Neuron (in vitro differentiated cells): Measurements from ENCODE around the gene KCNIP3.

ENCODE experiments used
- H2AFZ ChIP-seq: one replicate; pipeline ENCODE4 v1.6.1; 2013; ENCODE audit warnings: low read depth, mild to moderate bottlenecking, inconsistent platforms, low read length, moderate library complexity
- H3K27me3 ChIP-seq: one replicate; pipeline ENCODE4 v1.6.1; 2013; ENCODE audit warnings: low read length; ENCODE audit not compliant: insufficient read depth
- H3K36me3 ChIP-seq: one replicate; pipeline ENCODE4 v1.6.1; 2013; ENCODE audit warnings: low read length; ENCODE audit not compliant: insufficient read depth
- H3K4me1 ChIP-seq: one replicate; pipeline ENCODE4 v1.6.1; 2013; ENCODE audit warnings: low read length; ENCODE audit not compliant: insufficient read depth
- H3K4me3 ChIP-seq: 2 replicates; pipeline ENCODE4 v1.5.1; 2013; ENCODE audit warnings: mild to moderate bottlenecking, low read length, moderate library complexity
- H3K9me3 ChIP-seq: one replicate; pipeline ENCODE4 v1.6.1; 2013; ENCODE audit warnings: low read length

The KCNIP3 gene

GRCh38 chr2:95296880-95297487, at the start of gene KCNIP3:
TSS of gene KCNIP3 (plus strand) at chr2:95297347. CDS start at chr2:95297439, 92 bp downstream.
- no peaks in the 10 kb centered on the region for H3K36me3 ChIP-seq
- peaks cover 20% of the 10 kb centered on the region for H3K27me3 ChIP-seq
- H2AFZ ChIP-seq, result peak within 1 kb of the TSS; percentile 59
- no peaks in the 10 kb centered on the region for H3K9me3 ChIP-seq
- H3K4me1 ChIP-seq, result peaks cover 9% of the 10 kb centered on the region
- no peak within 1 kb of the TSS for H3K4me3 ChIP-seq

GRCh38 chr2:95258271-95258670, 38.9 kb upstream of the KCNIP3 start:
- Histone ChIP-seq H3K27me3 (no peaks in the 10 kb centered on the region), H3K4me3 (no peak overlapping the region), H3K9me3 (no peaks in the 10 kb centered on the region), H2AFZ (no peak overlapping the region), H3K36me3 (no peaks in the 10 kb centered on the region), H3K4me1 (no peaks in the 10 kb centered on the region)

- Histone ChIP-seq H3K4me3 (no peak overlapping the region), H3K4me1 (no peaks in the 10 kb centered on the region), H2AFZ (no peak overlapping the region), H3K27me3 (no peaks in the 10 kb centered on the region), H3K36me3 (no peaks in the 10 kb centered on the region), H3K9me3 (no peaks in the 10 kb centered on the region)
These were observed 36.8 kb upstream of the KCNIP3 start for GRCh38 chr2:95260028-95261023.

- H3K4me3 ChIP-seq, result no peak overlapping the region
- H3K27me3 ChIP-seq, result no peaks in the 10 kb centered on the region
- no peak overlapping the region for H2AFZ ChIP-seq
These were observed 35.5 kb upstream of the KCNIP3 start for GRCh38 chr2:95261602-95262001.

GRCh38 chr2:95262896-95263542, 34.1 kb upstream of the KCNIP3 start:
- no peaks in the 10 kb centered on the region for H3K36me3 ChIP-seq
- H3K4me3 ChIP-seq, result no peak overlapping the region
- no peaks in the 10 kb centered on the region for H3K27me3 ChIP-seq
- no peak overlapping the region for H2AFZ ChIP-seq
- no peaks in the 10 kb centered on the region for H3K9me3 ChIP-seq
- peaks cover 5% of the 10 kb centered on the region for H3K4me1 ChIP-seq

More at GRCh38 chr2:95261602-95262001, 35.5 kb upstream of the KCNIP3 start:
- no peaks in the 10 kb centered on the region for H3K9me3 ChIP-seq
- H3K36me3 ChIP-seq, result no peaks in the 10 kb centered on the region
- H3K4me1 ChIP-seq, result no peaks in the 10 kb centered on the region

- H3K36me3 ChIP-seq, result no peaks in the 10 kb centered on the region
- no peaks in the 10 kb centered on the region for H3K27me3 ChIP-seq
- no peaks in the 10 kb centered on the region for H3K9me3 ChIP-seq
- H2AFZ ChIP-seq, result no peak overlapping the region
- no peak overlapping the region for H3K4me3 ChIP-seq
- peaks cover 7% of the 10 kb centered on the region for H3K4me1 ChIP-seq
These were observed 32.5 kb upstream of the KCNIP3 start for GRCh38 chr2:95264624-95265023.

- H3K27me3 ChIP-seq, result no peaks in the 10 kb centered on the region
- no peak overlapping the region for H2AFZ ChIP-seq
- H3K36me3 ChIP-seq, result no peaks in the 10 kb centered on the region
- H3K4me1 ChIP-seq, result peaks cover 7% of the 10 kb centered on the region
- H3K9me3 ChIP-seq, result no peaks in the 10 kb centered on the region
- H3K4me3 ChIP-seq, result no peak overlapping the region
These were observed 32.0 kb upstream of the KCNIP3 start for GRCh38 chr2:95265182-95265581.

GRCh38 chr2:95266781-95267430, 30.2 kb upstream of the KCNIP3 start:
- Histone ChIP-seq H2AFZ (no peak overlapping the region), H3K4me1 (peaks cover 7% of the 10 kb centered on the region), H3K4me3 (no peak overlapping the region), H3K36me3 (no peaks in the 10 kb centered on the region), H3K9me3 (no peaks in the 10 kb centered on the region), H3K27me3 (no peaks in the 10 kb centered on the region)

- Histone ChIP-seq H3K4me1 (peaks cover 7% of the 10 kb centered on the region), H3K9me3 (no peaks in the 10 kb centered on the region), H2AFZ (no peak overlapping the region), H3K4me3 (no peak overlapping the region), H3K36me3 (no peaks in the 10 kb centered on the region), H3K27me3 (no peaks in the 10 kb centered on the region)
These were observed 29.5 kb upstream of the KCNIP3 start for GRCh38 chr2:95267458-95268210.

- Histone ChIP-seq H3K9me3 (no peaks in the 10 kb centered on the region), H3K4me1 (peaks cover 7% of the 10 kb centered on the region), H2AFZ (no peak overlapping the region), H3K36me3 (no peaks in the 10 kb centered on the region), H3K4me3 (no peak overlapping the region), H3K27me3 (no peaks in the 10 kb centered on the region)
These were observed 28.7 kb upstream of the KCNIP3 start for GRCh38 chr2:95268211-95269035.

- Histone ChIP-seq H3K4me3 (no peak overlapping the region), H3K9me3 (no peaks in the 10 kb centered on the region), H3K4me1 (peaks cover 7% of the 10 kb centered on the region), H3K36me3 (no peaks in the 10 kb centered on the region), H3K27me3 (no peaks in the 10 kb centered on the region), H2AFZ (no peak overlapping the region)
These were observed 28.0 kb upstream of the KCNIP3 start for GRCh38 chr2:95269036-95269680.
